ENCODE data around the gene RNF168. TPM values are rescaled to one million over a fixed set of nuclear protein-coding genes. Genes with fewer than 3 reads are reported as not detected.
"Not testable (repeated sequence)": the region's sequence is repeated elsewhere in the genome, so short reads cannot be mapped to it uniquely, and the experiment has no call there.

Gene RNF168
- total RNA-seq, 1 donor from 2014 or later: 19.8 TPM

GRCh38 chr3:196458063-196458462 is 45.5 kb downstream of the RNF168 start:
- H3K27me3 Mint-ChIP-seq (ENCODE audit: unreplicated experiment): no peaks in the 10 kb centered on the region
- no peaks in the 10 kb centered on the region for H3K36me3 Mint-ChIP-seq (ENCODE audit: unreplicated experiment)
- no peak overlapping the region for H3K4me3 Mint-ChIP-seq (ENCODE audit: unreplicated experiment)
- TF ChIP-seq, protein P1, sequence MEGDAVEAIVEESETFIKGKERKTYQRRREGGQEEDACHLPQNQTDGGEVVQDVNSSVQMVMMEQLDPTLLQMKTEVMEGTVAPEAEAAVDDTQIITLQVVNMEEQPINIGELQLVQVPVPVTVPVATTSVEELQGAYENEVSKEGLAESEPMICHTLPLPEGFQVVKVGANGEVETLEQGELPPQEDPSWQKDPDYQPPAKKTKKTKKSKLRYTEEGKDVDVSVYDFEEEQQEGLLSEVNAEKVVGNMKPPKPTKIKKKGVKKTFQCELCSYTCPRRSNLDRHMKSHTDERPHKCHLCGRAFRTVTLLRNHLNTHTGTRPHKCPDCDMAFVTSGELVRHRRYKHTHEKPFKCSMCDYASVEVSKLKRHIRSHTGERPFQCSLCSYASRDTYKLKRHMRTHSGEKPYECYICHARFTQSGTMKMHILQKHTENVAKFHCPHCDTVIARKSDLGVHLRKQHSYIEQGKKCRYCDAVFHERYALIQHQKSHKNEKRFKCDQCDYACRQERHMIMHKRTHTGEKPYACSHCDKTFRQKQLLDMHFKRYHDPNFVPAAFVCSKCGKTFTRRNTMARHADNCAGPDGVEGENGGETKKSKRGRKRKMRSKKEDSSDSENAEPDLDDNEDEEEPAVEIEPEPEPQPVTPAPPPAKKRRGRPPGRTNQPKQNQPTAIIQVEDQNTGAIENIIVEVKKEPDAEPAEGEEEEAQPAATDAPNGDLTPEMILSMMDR (IDR thresholded peaks at IDR 0.05): no peak
- no peaks in the 10 kb centered on the region for H3K4me1 Mint-ChIP-seq (ENCODE audit: unreplicated experiment)
- H3K9me3 Mint-ChIP-seq (ENCODE audit: unreplicated experiment): no peaks in the 10 kb centered on the region
- DNase-seq (ENCODE audit: extremely low spot score, unreplicated experiment): no peak
- no peak overlapping the region for H3K27ac Mint-ChIP-seq (ENCODE audit: unreplicated experiment)

- not testable (repeated sequence) for H3K27ac Mint-ChIP-seq (ENCODE audit: unreplicated experiment); H3K36me3 Mint-ChIP-seq (ENCODE audit: unreplicated experiment); H3K4me3 Mint-ChIP-seq (ENCODE audit: unreplicated experiment); H3K4me1 Mint-ChIP-seq (ENCODE audit: unreplicated experiment); H3K9me3 Mint-ChIP-seq (ENCODE audit: unreplicated experiment); DNase-seq (ENCODE audit: extremely low spot score, unreplicated experiment); H3K27me3 Mint-ChIP-seq (ENCODE audit: unreplicated experiment)
Measured at GRCh38 chr3:196457470-196457869, 46.1 kb downstream of the RNF168 start.

DNA sequence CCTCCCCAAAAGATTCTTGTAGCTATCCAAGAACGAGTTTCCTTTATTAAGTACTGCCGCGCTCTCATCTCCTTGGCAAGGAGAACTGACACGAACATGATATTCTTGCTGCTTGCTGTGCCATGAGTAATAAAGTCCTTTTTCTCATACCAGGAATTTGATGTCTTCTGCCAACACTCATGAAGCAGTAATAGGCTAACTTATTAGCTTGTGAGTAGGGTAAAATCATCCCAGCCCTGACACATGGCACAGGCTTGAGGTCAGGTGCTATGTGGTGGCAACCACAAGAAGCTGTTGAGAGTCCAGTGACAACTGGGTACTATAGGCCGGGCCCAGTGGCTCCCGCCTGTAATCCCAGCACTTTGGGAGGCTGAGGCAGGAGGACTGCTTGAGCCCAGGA is 48.6 kb downstream of the RNF168 start:
- DNase-seq (ENCODE audit: extremely low spot score, unreplicated experiment): no peak
- TF ChIP-seq, protein P1 (IDR thresholded peaks at IDR 0.05): no peak
- Mint-ChIP-seq H3K9me3 (ENCODE audit: unreplicated experiment) (no peaks in the 10 kb centered on the region), H3K27me3 (ENCODE audit: unreplicated experiment) (no peaks in the 10 kb centered on the region), H3K4me1 (ENCODE audit: unreplicated experiment) (no peaks in the 10 kb centered on the region), H3K36me3 (ENCODE audit: unreplicated experiment) (no peaks in the 10 kb centered on the region), H3K4me3 (ENCODE audit: unreplicated experiment) (no peak overlapping the region), H3K27ac (ENCODE audit: unreplicated experiment) (no peak overlapping the region)

- H3K4me1 Mint-ChIP-seq (ENCODE audit: unreplicated experiment); H3K4me3 Mint-ChIP-seq (ENCODE audit: unreplicated experiment); H3K9me3 Mint-ChIP-seq (ENCODE audit: unreplicated experiment); H3K27ac Mint-ChIP-seq (ENCODE audit: unreplicated experiment); H3K27me3 Mint-ChIP-seq (ENCODE audit: unreplicated experiment); H3K36me3 Mint-ChIP-seq (ENCODE audit: unreplicated experiment); DNase-seq (ENCODE audit: extremely low spot score, unreplicated experiment): not testable (repeated sequence)
- TF ChIP-seq, protein P1 (IDR thresholded peaks at IDR 0.05): peak; percentile 8
Measured at GRCh38 chr3:196445391-196445790, 58.2 kb downstream of the RNF168 start.

DNA sequence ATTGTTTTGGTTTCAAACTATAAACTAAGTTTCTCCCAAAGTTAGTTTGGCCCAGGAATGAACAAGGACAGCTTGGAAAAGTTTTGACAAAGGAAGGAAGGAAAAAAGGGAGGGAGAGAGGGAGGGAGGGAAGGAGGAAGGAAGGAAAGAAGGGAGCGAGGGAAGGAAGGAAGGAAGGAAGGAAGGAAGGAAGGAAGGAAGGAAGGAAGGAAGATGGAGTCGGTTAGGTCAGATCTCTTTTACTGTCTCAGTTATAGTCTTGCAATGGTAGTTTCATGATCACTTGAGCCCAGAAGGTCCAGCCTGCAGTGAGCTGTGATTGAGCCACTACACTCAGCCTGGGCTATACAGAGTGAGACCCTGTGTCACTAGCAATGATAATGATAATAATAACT is 59.1 kb downstream of the RNF168 start:
- H3K9me3 Mint-ChIP-seq (ENCODE audit: unreplicated experiment): no peaks in the 10 kb centered on the region
- H3K27me3 Mint-ChIP-seq (ENCODE audit: unreplicated experiment): no peaks in the 10 kb centered on the region
- no peak overlapping the region for H3K4me3 Mint-ChIP-seq (ENCODE audit: unreplicated experiment)
- TF ChIP-seq, protein P1 (IDR thresholded peaks at IDR 0.05): no peak
- no peak overlapping the region for H3K27ac Mint-ChIP-seq (ENCODE audit: unreplicated experiment)
- H3K36me3 Mint-ChIP-seq (ENCODE audit: unreplicated experiment): no peaks in the 10 kb centered on the region
- peaks cover 12% of the 10 kb centered on the region for H3K4me1 Mint-ChIP-seq (ENCODE audit: unreplicated experiment)
- DNase-seq (ENCODE audit: extremely low spot score, unreplicated experiment): no peak

- Mint-ChIP-seq H3K4me3 (ENCODE audit: unreplicated experiment) (no peak overlapping the region), H3K27me3 (ENCODE audit: unreplicated experiment) (no peaks in the 10 kb centered on the region), H3K9me3 (ENCODE audit: unreplicated experiment) (no peaks in the 10 kb centered on the region), H3K27ac (ENCODE audit: unreplicated experiment) (no peak overlapping the region), H3K36me3 (ENCODE audit: unreplicated experiment) (no peaks in the 10 kb centered on the region), H3K4me1 (ENCODE audit: unreplicated experiment) (peaks cover 16% of the 10 kb centered on the region)
- DNase-seq (ENCODE audit: extremely low spot score, unreplicated experiment): no peak
- TF ChIP-seq, protein P1 (IDR thresholded peaks at IDR 0.05): no peak
Measured at GRCh38 chr3:196440696-196441095, 62.9 kb downstream of the RNF168 start.
